Activated CD4-positive, alpha-beta T cell treated with anti-CD3 and anti-CD28 coated beads, Interleukin-2, amount 10 ng/mL, durations not matched to agents 24 days and 14 days (primary cell): ENCODE results near the gene AIMP1. TPM values are rescaled to one million over a fixed set of nuclear protein-coding genes. Genes with fewer than 3 reads are reported as not detected.
"Not testable (repeated sequence)": the region's sequence is repeated elsewhere in the genome, so short reads cannot be mapped to it uniquely, and the experiment has no call there.

Experiments used
- DNase-seq: peaks from one replicate; pipeline ENCODE4 v3.0.0; 2022
- H3K27ac Mint-ChIP-seq: one replicate; pipeline ENCODE4 v1.8.0; 2022; ENCODE audit warnings: mild to moderate bottlenecking, mixed read lengths
- H3K27me3 Mint-ChIP-seq: one replicate; pipeline ENCODE4 v1.8.0; 2022; ENCODE audit warnings: mixed read lengths
- H3K36me3 Mint-ChIP-seq: one replicate; pipeline ENCODE4 v1.8.0; 2022; ENCODE audit warnings: low read depth, mild to moderate bottlenecking, mixed read lengths
- H3K4me1 Mint-ChIP-seq: one replicate; pipeline ENCODE4 v1.8.0; 2021; ENCODE audit warnings: mixed read lengths
- H3K4me3 Mint-ChIP-seq: one replicate; pipeline ENCODE4 v1.8.0; 2022; ENCODE audit warnings: mild to moderate bottlenecking, moderate library complexity, mixed read lengths
- H3K9me3 Mint-ChIP-seq: one replicate; pipeline ENCODE4 v1.8.0; 2021; ENCODE audit warnings: mixed read lengths
- intact Hi-C: fragments of 100-400 bp; cut with micrococcal nuclease; formaldehyde crosslinking; loops from one replicate; pipeline ENCODE4 v1.15.1; 2023
- total RNA-seq: library from RNA; stranded (reverse); gene quantifications from 2 replicates; pipeline ENCODE4 v1.2.3, GENCODE V29; 2022

AIMP1 gene
- total RNA-seq, 1 donor from 2014 or later: 84.7 TPM

GRCh38 chr4:106318511-106318910, 2.2 kb downstream of the AIMP1 start:
- no peak overlapping the region for H3K27ac Mint-ChIP-seq
- H3K4me3 Mint-ChIP-seq: no peak overlapping the region
- H3K9me3 Mint-ChIP-seq: peaks cover 3% of the 10 kb centered on the region
- no peaks in the 10 kb centered on the region for H3K27me3 Mint-ChIP-seq
- peaks cover 17% of the 10 kb centered on the region for H3K36me3 Mint-ChIP-seq
- intact Hi-C loops: loop anchor here (5.0 kb wide), 3 partner anchors 611 to 1404 kb away; partner anchors contain the start of genes GSTCD, INTS12, PAPSS1 and PPA2
- H3K4me1 Mint-ChIP-seq: peaks cover 20% of the 10 kb centered on the region
- no peak for DNase-seq

- Mint-ChIP-seq H3K36me3 (peaks cover 19% of the 10 kb centered on the region), H3K27me3 (no peaks in the 10 kb centered on the region), H3K4me1 (peaks cover 12% of the 10 kb centered on the region), H3K9me3 (peaks cover 3% of the 10 kb centered on the region), H3K4me3 (no peak overlapping the region), H3K27ac (no peak overlapping the region)
- intact Hi-C loops: no loop called here
- no peak for DNase-seq
These were observed 3.9 kb downstream of the AIMP1 start for GRCh38 chr4:106320235-106320634.

- peaks cover 12% of the 10 kb centered on the region for H3K4me1 Mint-ChIP-seq
- H3K9me3 Mint-ChIP-seq, H3K27me3 Mint-ChIP-seq, intact Hi-C loops, DNase-seq, H3K27ac Mint-ChIP-seq, H3K4me3 Mint-ChIP-seq: not testable (repeated sequence)
- H3K36me3 Mint-ChIP-seq: peaks cover 20% of the 10 kb centered on the region
These were observed 4.8 kb downstream of the AIMP1 start for GRCh38 chr4:106321168-106321567.

- H3K4me1 Mint-ChIP-seq: peaks cover 12% of the 10 kb centered on the region
- not testable (repeated sequence) for H3K4me3 Mint-ChIP-seq
These were observed 5.5 kb downstream of the AIMP1 start for GRCh38 chr4:106321814-106322213.

DNA sequence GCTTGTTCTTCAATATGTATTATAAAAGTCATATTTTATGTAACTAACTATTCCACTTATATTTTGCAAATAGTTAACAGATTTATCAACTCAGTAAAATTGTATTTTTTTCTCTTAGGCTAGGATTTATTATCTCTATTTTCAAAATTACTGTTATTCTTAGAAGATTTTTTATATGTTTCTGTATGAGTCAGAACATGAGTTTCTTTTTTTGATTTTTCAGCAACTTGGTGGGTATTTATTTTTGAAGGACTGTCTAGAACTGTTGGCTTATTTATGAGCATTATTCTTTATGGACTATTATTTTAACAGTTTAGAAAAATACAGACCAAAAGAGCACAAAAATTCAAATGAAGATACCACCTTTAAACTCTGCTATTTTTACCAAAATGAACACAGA, 6.8 kb downstream of the AIMP1 start:
- intact Hi-C loops: no loop called here
- no peak overlapping the region for H3K4me3 Mint-ChIP-seq
- peaks cover 14% of the 10 kb centered on the region for H3K4me1 Mint-ChIP-seq
- no peak for DNase-seq
- H3K27ac Mint-ChIP-seq: no peak overlapping the region
- H3K27me3 Mint-ChIP-seq: no peaks in the 10 kb centered on the region
- peaks cover 3% of the 10 kb centered on the region for H3K9me3 Mint-ChIP-seq
- H3K36me3 Mint-ChIP-seq: peaks cover 33% of the 10 kb centered on the region

More at GRCh38 chr4:106321814-106322213, 5.5 kb downstream of the AIMP1 start:
- H3K36me3 Mint-ChIP-seq: peaks cover 23% of the 10 kb centered on the region
- H3K27ac Mint-ChIP-seq, H3K27me3 Mint-ChIP-seq, intact Hi-C loops, H3K9me3 Mint-ChIP-seq, DNase-seq: not testable (repeated sequence)

DNA sequence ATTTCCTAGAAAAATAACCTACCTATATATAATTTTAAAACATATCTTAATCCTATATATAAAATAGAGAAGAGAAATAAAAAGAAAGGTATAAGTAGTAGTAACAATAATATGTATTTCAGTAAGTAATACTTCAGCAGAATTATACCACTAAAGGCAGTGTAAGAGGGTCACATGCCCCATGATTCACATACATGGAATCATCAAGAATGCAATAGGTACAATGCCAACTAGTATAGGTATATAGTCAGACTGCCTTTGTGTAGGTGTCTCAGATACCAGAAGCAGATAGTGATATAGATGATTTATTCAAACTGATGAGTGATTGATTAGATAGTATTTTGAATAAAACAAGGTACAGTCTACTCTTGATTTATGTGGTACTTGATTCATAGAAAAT, 9.4 kb downstream of the AIMP1 start:
- Mint-ChIP-seq H3K4me3 (no peak overlapping the region), H3K27ac (no peak overlapping the region), H3K9me3 (no peaks in the 10 kb centered on the region), H3K36me3 (peaks cover 39% of the 10 kb centered on the region), H3K4me1 (peaks cover 5% of the 10 kb centered on the region), H3K27me3 (no peaks in the 10 kb centered on the region)
- intact Hi-C loops: no loop called here
- DNase-seq: no peak

DNA sequence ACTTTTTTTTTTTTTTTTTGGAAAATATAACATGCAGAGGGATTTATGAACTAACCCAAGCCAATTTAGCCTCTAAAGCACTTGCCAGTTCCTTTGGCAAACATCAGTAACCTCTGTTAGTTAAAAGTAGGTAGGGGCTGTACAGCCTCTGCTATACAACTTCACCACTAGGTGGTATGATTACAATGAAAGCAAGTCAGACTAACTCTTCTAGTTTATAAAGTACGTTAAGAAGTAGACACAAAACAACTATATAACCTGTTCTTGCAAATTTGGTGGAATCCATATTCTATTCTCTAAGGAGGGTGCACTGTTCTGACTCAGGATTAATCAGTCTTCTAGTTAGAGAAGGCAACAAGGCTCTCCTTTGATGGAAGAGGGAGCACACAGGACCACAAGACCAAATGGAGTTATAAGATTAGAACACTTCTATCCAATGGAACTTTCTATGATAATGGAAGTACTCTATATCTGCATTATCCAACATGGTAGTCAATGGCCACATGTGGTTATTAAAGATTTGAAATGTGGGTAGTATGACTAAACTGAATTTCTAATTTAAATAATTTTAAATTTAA, 12.8 kb downstream of the AIMP1 start:
- intact Hi-C loops: no loop called here

GRCh38 chr4:106333186-106333585, 16.8 kb downstream of the AIMP1 start:
- no peak for DNase-seq
- Mint-ChIP-seq H3K4me3 (no peak overlapping the region), H3K27me3 (no peaks in the 10 kb centered on the region), H3K36me3 (peaks cover 69% of the 10 kb centered on the region), H3K4me1 (no peaks in the 10 kb centered on the region), H3K27ac (no peak overlapping the region), H3K9me3 (peaks cover 10% of the 10 kb centered on the region)
- intact Hi-C loops: no loop called here

More for the DNA sequence above, 12.8 kb downstream of the AIMP1 start:
- Mint-ChIP-seq H3K27me3 (no peaks in the 10 kb centered on the region), H3K27ac (no peak overlapping the region), H3K9me3 (no peaks in the 10 kb centered on the region), H3K4me3 (no peak overlapping the region), H3K36me3 (peaks cover 55% of the 10 kb centered on the region), H3K4me1 (peaks cover 2% of the 10 kb centered on the region)
- DNase-seq: peak; percentile 63

GRCh38 chr4:106334741-106335470, 18.6 kb downstream of the AIMP1 start:
- intact Hi-C loops: no loop called here
- Mint-ChIP-seq H3K9me3 (peaks cover 14% of the 10 kb centered on the region), H3K36me3 (peaks cover 73% of the 10 kb centered on the region), H3K27me3 (no peaks in the 10 kb centered on the region), H3K4me3 (no peak overlapping the region), H3K27ac (peak overlapping the region; percentile 2), H3K4me1 (peaks cover 2% of the 10 kb centered on the region)
- DNase-seq: no peak

GRCh38 chr4:106336618-106337017, 20.3 kb downstream of the AIMP1 start:
- no peak overlapping the region for H3K27ac Mint-ChIP-seq
- no peaks in the 10 kb centered on the region for H3K27me3 Mint-ChIP-seq
- intact Hi-C loops: no loop called here
- H3K36me3 Mint-ChIP-seq: peaks cover 78% of the 10 kb centered on the region
- H3K4me1 Mint-ChIP-seq: peaks cover 14% of the 10 kb centered on the region
- H3K4me3 Mint-ChIP-seq: no peak overlapping the region
- H3K9me3 Mint-ChIP-seq: peaks cover 14% of the 10 kb centered on the region
- no peak for DNase-seq

GRCh38 chr4:106337916-106338315, 21.6 kb downstream of the AIMP1 start:
- peaks cover 14% of the 10 kb centered on the region for H3K4me1 Mint-ChIP-seq
- intact Hi-C loops: no loop called here
- peaks cover 77% of the 10 kb centered on the region for H3K36me3 Mint-ChIP-seq
- DNase-seq: no peak
- H3K27ac Mint-ChIP-seq: no peak overlapping the region
- no peak overlapping the region for H3K4me3 Mint-ChIP-seq
- no peaks in the 10 kb centered on the region for H3K27me3 Mint-ChIP-seq
- H3K9me3 Mint-ChIP-seq: peaks cover 14% of the 10 kb centered on the region

DNA sequence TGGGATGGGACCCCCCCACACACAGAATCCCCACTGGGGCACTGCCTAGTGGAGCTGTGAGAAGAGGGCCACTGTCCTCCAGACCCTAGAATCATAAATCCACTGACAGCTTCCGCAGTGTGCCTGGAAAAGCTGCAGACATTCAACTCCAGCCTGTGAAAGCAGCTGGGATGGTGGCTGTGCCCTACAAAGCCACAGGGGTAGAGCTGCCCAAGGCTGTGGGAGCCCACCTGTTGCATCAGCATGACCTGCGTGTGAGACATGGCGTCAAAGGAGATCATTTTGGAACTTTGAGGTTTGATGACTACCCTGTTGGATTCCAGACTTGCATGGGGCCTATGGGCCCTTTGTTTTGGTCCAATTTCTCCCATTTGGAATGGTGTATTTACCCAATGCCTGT, 22.3 kb downstream of the AIMP1 start:
- H3K9me3 Mint-ChIP-seq: peaks cover 14% of the 10 kb centered on the region
- no peak overlapping the region for H3K4me3 Mint-ChIP-seq
- H3K4me1 Mint-ChIP-seq: peaks cover 14% of the 10 kb centered on the region
- H3K36me3 Mint-ChIP-seq: peaks cover 73% of the 10 kb centered on the region
- no peaks in the 10 kb centered on the region for H3K27me3 Mint-ChIP-seq
- intact Hi-C loops: no loop called here
- no peak overlapping the region for H3K27ac Mint-ChIP-seq
- DNase-seq: no peak

GRCh38 chr4:106339431-106339830, 23.1 kb downstream of the AIMP1 start:
- H3K4me3 Mint-ChIP-seq: no peak overlapping the region
- peaks cover 73% of the 10 kb centered on the region for H3K36me3 Mint-ChIP-seq
- DNase-seq: no peak
- intact Hi-C loops: no loop called here
- peaks cover 14% of the 10 kb centered on the region for H3K9me3 Mint-ChIP-seq
- no peaks in the 10 kb centered on the region for H3K27me3 Mint-ChIP-seq
- peaks cover 14% of the 10 kb centered on the region for H3K4me1 Mint-ChIP-seq
- H3K27ac Mint-ChIP-seq: no peak overlapping the region

DNA sequence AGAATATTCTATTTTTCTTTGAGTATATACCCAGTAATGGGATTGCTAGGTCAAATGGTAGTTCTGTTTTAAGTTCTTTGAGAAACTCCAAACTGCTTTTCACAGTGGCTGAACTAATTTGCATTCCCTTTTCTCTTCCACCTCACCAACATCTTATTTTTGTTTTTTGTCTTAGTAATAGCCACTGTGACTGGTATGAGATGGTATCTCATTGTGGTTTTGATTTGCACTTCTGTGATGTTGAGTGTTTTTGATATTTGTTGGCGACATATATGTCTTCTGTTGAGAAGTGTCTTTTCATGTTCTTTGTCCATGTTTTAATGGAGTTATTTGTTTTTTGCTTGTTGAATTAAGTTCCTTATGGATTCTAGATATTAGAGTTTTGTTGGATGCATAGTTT, 24.4 kb downstream of the AIMP1 start:
- intact Hi-C loops: no loop called here
- Mint-ChIP-seq H3K27me3 (no peaks in the 10 kb centered on the region), H3K9me3 (peaks cover 14% of the 10 kb centered on the region), H3K4me1 (peaks cover 14% of the 10 kb centered on the region), H3K4me3 (no peak overlapping the region), H3K27ac (no peak overlapping the region), H3K36me3 (peaks cover 64% of the 10 kb centered on the region)
- DNase-seq: no peak
